Panc1 (cell line): ENCODE measurements around the gene GNAQ. TPM values are rescaled to one million over a fixed set of nuclear protein-coding genes. Genes with fewer than 3 reads are reported as not detected.

Experiments used
- ATAC-seq: fragments of 200-7000 bp; cut with Tn5 transposase; 2 replicates; pipeline ENCODE4 v1.9.1; 2020; ENCODE audit warnings: mild to moderate bottlenecking, moderate library complexity
- BruUV-seq: library from RNA; stranded (reverse); fragments of 400-500 nt; replicated peaks from 2 replicates; lab custom pipeline; 2021; lab: Mats Ljungman, UMichigan
- CTCF ChIA-PET: fragments of 300-600 bp; sonication (Branson Sonifier 250); formaldehyde crosslinking; loops from one replicate; lab custom pipeline; 2022; ENCODE audit warnings: antibody characterized with exemption; lab: Charles Lee
- POLR2A ChIA-PET: fragments of 300-600 bp; sonication (Branson Sonifier 250); formaldehyde crosslinking; loops from one replicate; lab custom pipeline; 2022; ENCODE audit warnings: antibody characterized with exemption; lab: Charles Lee
- DNase-seq: peaks from one replicate; pipeline ENCODE4 v3.0.0-alpha.2; 2010; ENCODE audit warnings: low read depth, low spot score
- H3K27ac ChIP-seq: 2 replicates; pipeline ENCODE4 v1.5.1; 2011; ENCODE audit warnings: mild to moderate bottlenecking, low read length, inconsistent platforms
- H3K27me3 ChIP-seq: fragments of 200-500 bp; sonication (Bioruptor generic); 2 replicates; pipeline ENCODE4 v1.6.0; 2014; ENCODE audit warnings: low read length, inconsistent platforms; ENCODE audit not compliant: control insufficient read depth, insufficient read depth
- H3K36me3 ChIP-seq: fragments of 200-500 bp; sonication (Bioruptor generic); 2 replicates; pipeline ENCODE4 v1.5.1; 2014; ENCODE audit warnings: inconsistent platforms, mild to moderate bottlenecking, low read length, moderate library complexity; ENCODE audit not compliant: control insufficient read depth, insufficient read depth
- H3K4me1 ChIP-seq: 2 replicates; pipeline ENCODE4 v1.5.1; 2011; ENCODE audit warnings: inconsistent platforms, mild to moderate bottlenecking, low read length, moderate library complexity; ENCODE audit not compliant: control insufficient read depth, insufficient read depth
- H3K4me3 ChIP-seq, 2 experiments: 2 replicates each; pipeline ENCODE4 v1.5.1; 2011 to 2012; ENCODE audit warnings: low read depth in 2 of 2, low read length in 2 of 2, mild to moderate bottlenecking in 2 of 2, inconsistent platforms in 1 of 2, moderate library complexity in 1 of 2
- H3K9me3 ChIP-seq: fragments of 200-500 bp; sonication (Bioruptor generic); 2 replicates; pipeline ENCODE4 v1.5.1; 2014; ENCODE audit warnings: low read depth, mild to moderate bottlenecking, inconsistent platforms, low read length, moderate library complexity; ENCODE audit not compliant: control insufficient read depth, insufficient read depth
- POLR2AphosphoS5 ChIP-seq: IDR thresholded peaks from 2 replicates; pipeline ENCODE4 v1.6.1; 2012; ENCODE audit warnings: mild to moderate bottlenecking, low read depth, low read length, moderate library complexity
- SIN3A ChIP-seq: IDR thresholded peaks from 2 replicates; pipeline ENCODE4 v1.6.1; 2012; ENCODE audit warnings: low read depth, mild to moderate bottlenecking, low read length, moderate library complexity, borderline replicate concordance; ENCODE audit not compliant: insufficient read depth
- TCF7L2 ChIP-seq: IDR thresholded peaks from 2 replicates; pipeline ENCODE4 v1.6.1; 2011; ENCODE audit warnings: mild to moderate bottlenecking, low read depth, low read length, inconsistent platforms
- in situ Hi-C: cut with HindIII; loops from 2 replicates; pipeline ENCODE4 v1.10.0; 2016; ENCODE audit warnings: low sequenced_read_pairs, low pct_unique_long_range_greater_than_20kb
- intact Hi-C: fragments of 100-400 bp; cut with micrococcal nuclease; formaldehyde crosslinking; loops from one replicate; pipeline ENCODE4 v1.10.0; 2022; ENCODE audit not compliant: unreplicated experiment
- total RNA-seq: library from RNA; stranded (reverse); gene quantifications from one replicate; pipeline ENCODE4 v1.2.1, GENCODE V29; 2021; ENCODE audit not compliant: unreplicated experiment
- TF ChIP-seq, protein P1 (sequence below): fragments of 450-650 bp; IDR thresholded peaks from 2 replicates; pipeline ENCODE4 v1.5.1; 2017; ENCODE audit warnings: mild to moderate bottlenecking
- TF ChIP-seq, protein P2 (sequence below), 2 experiments: IDR thresholded peaks; 2 replicates each; pipeline ENCODE4 v1.6.1; 2011 to 2012; ENCODE audit warnings: low read depth in 2 of 2, control low read depth in 1 of 2, low read length in 1 of 2, mild to moderate bottlenecking in 1 of 2, moderate library complexity in 1 of 2; ENCODE audit not compliant: insufficient read depth in 1 of 2

Gene GNAQ
- total RNA-seq, 1 experiment from 2014 or later, result 34.5 TPM

DNA sequence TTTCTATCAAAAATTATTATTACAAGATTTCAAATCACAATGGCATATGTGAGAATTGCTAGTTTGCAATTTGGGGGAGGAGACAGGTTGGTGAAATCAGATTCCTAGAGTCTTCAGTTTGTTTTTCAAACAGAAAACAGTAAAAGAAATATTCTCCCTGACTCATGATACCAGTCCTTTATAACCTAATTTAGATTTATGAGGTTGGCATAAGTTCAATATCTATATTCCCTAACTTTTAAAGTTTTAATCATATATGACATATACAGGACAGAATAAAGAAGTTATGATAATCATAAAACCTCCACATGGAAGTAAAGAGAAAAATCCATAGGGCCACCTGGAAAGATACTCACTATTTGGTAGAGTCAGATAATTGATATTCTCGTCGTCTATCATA lies 216.4 kb downstream of the GNAQ start:
- TF ChIP-seq POLR2AphosphoS5 (no peak), SIN3A (no peak), TCF7L2 (no peak)
- TF ChIP-seq, protein P1, sequence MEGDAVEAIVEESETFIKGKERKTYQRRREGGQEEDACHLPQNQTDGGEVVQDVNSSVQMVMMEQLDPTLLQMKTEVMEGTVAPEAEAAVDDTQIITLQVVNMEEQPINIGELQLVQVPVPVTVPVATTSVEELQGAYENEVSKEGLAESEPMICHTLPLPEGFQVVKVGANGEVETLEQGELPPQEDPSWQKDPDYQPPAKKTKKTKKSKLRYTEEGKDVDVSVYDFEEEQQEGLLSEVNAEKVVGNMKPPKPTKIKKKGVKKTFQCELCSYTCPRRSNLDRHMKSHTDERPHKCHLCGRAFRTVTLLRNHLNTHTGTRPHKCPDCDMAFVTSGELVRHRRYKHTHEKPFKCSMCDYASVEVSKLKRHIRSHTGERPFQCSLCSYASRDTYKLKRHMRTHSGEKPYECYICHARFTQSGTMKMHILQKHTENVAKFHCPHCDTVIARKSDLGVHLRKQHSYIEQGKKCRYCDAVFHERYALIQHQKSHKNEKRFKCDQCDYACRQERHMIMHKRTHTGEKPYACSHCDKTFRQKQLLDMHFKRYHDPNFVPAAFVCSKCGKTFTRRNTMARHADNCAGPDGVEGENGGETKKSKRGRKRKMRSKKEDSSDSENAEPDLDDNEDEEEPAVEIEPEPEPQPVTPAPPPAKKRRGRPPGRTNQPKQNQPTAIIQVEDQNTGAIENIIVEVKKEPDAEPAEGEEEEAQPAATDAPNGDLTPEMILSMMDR, result no peak
- TF ChIP-seq, protein P2, sequence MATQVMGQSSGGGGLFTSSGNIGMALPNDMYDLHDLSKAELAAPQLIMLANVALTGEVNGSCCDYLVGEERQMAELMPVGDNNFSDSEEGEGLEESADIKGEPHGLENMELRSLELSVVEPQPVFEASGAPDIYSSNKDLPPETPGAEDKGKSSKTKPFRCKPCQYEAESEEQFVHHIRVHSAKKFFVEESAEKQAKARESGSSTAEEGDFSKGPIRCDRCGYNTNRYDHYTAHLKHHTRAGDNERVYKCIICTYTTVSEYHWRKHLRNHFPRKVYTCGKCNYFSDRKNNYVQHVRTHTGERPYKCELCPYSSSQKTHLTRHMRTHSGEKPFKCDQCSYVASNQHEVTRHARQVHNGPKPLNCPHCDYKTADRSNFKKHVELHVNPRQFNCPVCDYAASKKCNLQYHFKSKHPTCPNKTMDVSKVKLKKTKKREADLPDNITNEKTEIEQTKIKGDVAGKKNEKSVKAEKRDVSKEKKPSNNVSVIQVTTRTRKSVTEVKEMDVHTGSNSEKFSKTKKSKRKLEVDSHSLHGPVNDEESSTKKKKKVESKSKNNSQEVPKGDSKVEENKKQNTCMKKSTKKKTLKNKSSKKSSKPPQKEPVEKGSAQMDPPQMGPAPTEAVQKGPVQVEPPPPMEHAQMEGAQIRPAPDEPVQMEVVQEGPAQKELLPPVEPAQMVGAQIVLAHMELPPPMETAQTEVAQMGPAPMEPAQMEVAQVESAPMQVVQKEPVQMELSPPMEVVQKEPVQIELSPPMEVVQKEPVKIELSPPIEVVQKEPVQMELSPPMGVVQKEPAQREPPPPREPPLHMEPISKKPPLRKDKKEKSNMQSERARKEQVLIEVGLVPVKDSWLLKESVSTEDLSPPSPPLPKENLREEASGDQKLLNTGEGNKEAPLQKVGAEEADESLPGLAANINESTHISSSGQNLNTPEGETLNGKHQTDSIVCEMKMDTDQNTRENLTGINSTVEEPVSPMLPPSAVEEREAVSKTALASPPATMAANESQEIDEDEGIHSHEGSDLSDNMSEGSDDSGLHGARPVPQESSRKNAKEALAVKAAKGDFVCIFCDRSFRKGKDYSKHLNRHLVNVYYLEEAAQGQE (IDR thresholded peaks at IDR 0.05; ENCODE audit: insufficient read depth in 1 of 2, low read depth in 2 of 2, low read length in 1 of 2), result no peak
- DNase-seq (no peak), ATAC-seq (no peak)
- intact Hi-C loops (no loop called here), in situ Hi-C loops (no loop called here)
- Histone ChIP-seq H3K27me3 (no peaks in the 10 kb centered on the region), H3K4me3 (no peak overlapping the region), H3K4me1 (peaks cover 2% of the 10 kb centered on the region), H3K9me3 (no peaks in the 10 kb centered on the region), H3K36me3 (no peaks in the 10 kb centered on the region), H3K27ac (no peak overlapping the region)
- CTCF ChIA-PET, result no interaction called here
- POLR2A ChIA-PET, result no interaction called here
- no TSS peak for BruUV-seq

DNA sequence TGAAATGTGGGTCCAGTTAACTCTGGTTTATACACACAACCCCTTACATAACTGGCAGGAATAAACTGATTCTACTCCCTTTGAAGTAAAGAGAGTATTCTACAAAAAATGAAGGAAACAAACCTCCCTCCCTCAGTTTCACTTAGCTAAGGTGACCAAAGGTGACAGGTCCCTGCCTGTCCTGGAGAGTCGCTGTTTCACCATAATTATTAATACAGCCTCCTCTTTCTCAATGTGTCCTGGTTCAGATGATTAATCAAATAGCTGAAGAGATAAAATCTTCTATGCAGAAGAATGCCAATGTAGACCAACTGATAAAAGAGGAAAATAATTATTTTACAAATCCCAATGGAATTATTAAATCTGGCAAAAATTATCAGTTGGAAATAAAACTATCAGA lies 219.8 kb downstream of the GNAQ start:
- in situ Hi-C loops (no loop called here), intact Hi-C loops (no loop called here)
- H3K36me3 ChIP-seq, result no peaks in the 10 kb centered on the region
- CTCF ChIA-PET, result interaction anchor here (0.8 kb wide), 1 partner anchor 259 kb away, joined by 3 read pairs; no protein-coding TSS in a partner anchor
- no peaks in the 10 kb centered on the region for H3K4me1 ChIP-seq
- H3K9me3 ChIP-seq, result no peaks in the 10 kb centered on the region
- no peak for ATAC-seq
- TF ChIP-seq SIN3A, result no peak
- TF ChIP-seq, protein P1, result no peak
- no peak for TF ChIP-seq POLR2AphosphoS5
- TF ChIP-seq TCF7L2, result no peak
- TF ChIP-seq, protein P2 (IDR thresholded peaks at IDR 0.05; ENCODE audit: insufficient read depth in 1 of 2, low read depth in 2 of 2, low read length in 1 of 2), result no peak
- DNase-seq, result no peak
- H3K27me3 ChIP-seq, result no peaks in the 10 kb centered on the region
- no peak overlapping the region for H3K27ac ChIP-seq
- no peak overlapping the region for H3K4me3 ChIP-seq
- POLR2A ChIA-PET, result no interaction called here
- no TSS peak for BruUV-seq
